ENCODE data around the gene EHD4.

GRCh38 chr15:41936649-41937567 lies 35.4 kb downstream of the EHD4 start:
- TF ChIP-seq CTCF (IDR thresholded peaks at IDR 0.05) = no peak
- TF ChIP-seq POLR2A (IDR thresholded peaks at IDR 0.05) = no peak

All from ovary (tissue), 3 donors.